ENCODE data around the gene PLOD1. TPM values are rescaled to one million over a fixed set of nuclear protein-coding genes. Genes with fewer than 3 reads are reported as not detected.

PLOD1 gene
- total and polyA plus RNA-seq, 2 donors (not counting 1 experiment from before 2014, with no cell fraction given) = 10.4 to 13.4 TPM

GRCh38 chr1:12010746-12011570 is 76.4 kb downstream of the PLOD1 start:
- H2AFZ ChIP-seq (ENCODE audit: insufficient read depth, low read depth, low read length, poor library complexity, severe bottlenecking) = no peak overlapping the region
- no peaks in the 10 kb centered on the region for H4K20me1 ChIP-seq (ENCODE audit: control insufficient read depth, insufficient read depth, low read length, poor library complexity, severe bottlenecking)
- Mint-ChIP-seq H3K4me1 (peaks cover 1% of the 10 kb centered on the region), H3K27me3 (no peaks in the 10 kb centered on the region), H3K27ac (no peak overlapping the region), H3K4me3 (no peak overlapping the region), H3K9me3 (ENCODE audit: insufficient read depth) (no peaks in the 10 kb centered on the region)
- DNase-seq (no peak), ATAC-seq (ENCODE audit: low read depth) (no peak)
- intact Hi-C loops (cut with micrococcal nuclease) = no loop called here
- ChIA-PET CTCF (interaction anchor here (0.6 to 1.8 kb wide), 4 partner anchors 9 to 173 kb away, joined by 3 to 4 read pairs (median 4); no protein-coding TSS in a partner anchor), POLR2A (interaction anchor here (0.5 to 1.2 kb wide), 2 partner anchors 8 to 397 kb away, joined by 3 read pairs; partner anchors contain the start of gene MIIP)
- H3K27ac ChIP-seq (ENCODE audit: low read length in 2 of 2) = no peak overlapping the region
- peaks cover 2 to 42% of the 10 kb centered on the region in 2 experiments for H3K36me3 ChIP-seq (replicated peaks in 1 of 2; ENCODE audit: control extremely low read depth in 1 of 2, control insufficient read depth in 1 of 2, extremely low read depth in 1 of 2, insufficient read depth in 2 of 2, low read length in 1 of 2)
- no peak overlapping the region for H3K4me3 ChIP-seq (ENCODE audit: control extremely low read depth in 1 of 5, extremely low read depth in 1 of 5, insufficient read depth in 1 of 5, low read depth in 2 of 5, low read length in 4 of 5)
- peaks cover 0 to 2% (median 0%) of the 10 kb centered on the region in 3 donors for H3K9me3 ChIP-seq (ENCODE audit: control extremely low read depth in 1 of 3, control insufficient read depth in 2 of 3, insufficient read depth in 1 of 3, low read length in 2 of 3)
- TF ChIP-seq EZH2 (IDR thresholded peaks at IDR 0.05; ENCODE audit: borderline replicate concordance, insufficient read depth, low read depth, low read length, poor library complexity, severe bottlenecking) = no peak
- no peak for TF ChIP-seq CTCF (IDR thresholded peaks at IDR 0.05)
- no peaks in the 10 kb centered on the region for H3K27me3 ChIP-seq (replicated peaks in 1 of 4; ENCODE audit: control extremely low read depth in 1 of 4, control insufficient read depth in 3 of 4, insufficient read depth in 4 of 4, low read length in 3 of 4)
- WGBS (ENCODE audit: insufficient coverage) = 93% methylated on average over 13 of the region's 16 CpGs
- H3K4me1 ChIP-seq (ENCODE audit: control insufficient read depth in 2 of 2, insufficient read depth in 2 of 2, low read length in 2 of 2) = no peaks in the 10 kb centered on the region
- no peak overlapping the region for H3K4me2 ChIP-seq (replicated peaks; ENCODE audit: low read depth, low read length, poor library complexity, severe bottlenecking)
- H3K9ac ChIP-seq (ENCODE audit: low read length) = no peak overlapping the region
- H3K79me2 ChIP-seq (ENCODE audit: control insufficient read depth, insufficient read depth, low read length) = no peaks in the 10 kb centered on the region

- Histone ChIP-seq H2AFZ (ENCODE audit: insufficient read depth, low read depth, low read length, poor library complexity, severe bottlenecking) (no peak overlapping the region), H3K4me1 (ENCODE audit: control insufficient read depth in 2 of 2, insufficient read depth in 2 of 2, low read length in 2 of 2) (no peaks in the 10 kb centered on the region), H3K79me2 (ENCODE audit: control insufficient read depth, insufficient read depth, low read length) (no peaks in the 10 kb centered on the region), H4K20me1 (ENCODE audit: control insufficient read depth, insufficient read depth, low read length, poor library complexity, severe bottlenecking) (no peaks in the 10 kb centered on the region), H3K27me3 (replicated peaks in 1 of 4; ENCODE audit: control extremely low read depth in 1 of 4, control insufficient read depth in 3 of 4, insufficient read depth in 4 of 4, low read length in 3 of 4) (no peaks in the 10 kb centered on the region), H3K9me3 (ENCODE audit: control extremely low read depth in 1 of 3, control insufficient read depth in 2 of 3, insufficient read depth in 1 of 3, low read length in 2 of 3) (peaks cover 0 to 2% (median 0%) of the 10 kb centered on the region in 3 donors), H3K4me2 (replicated peaks; ENCODE audit: low read depth, low read length, poor library complexity, severe bottlenecking) (no peak overlapping the region), H3K9ac (ENCODE audit: low read length) (no peak overlapping the region), H3K4me3 (ENCODE audit: control extremely low read depth in 1 of 5, extremely low read depth in 1 of 5, insufficient read depth in 1 of 5, low read depth in 2 of 5, low read length in 4 of 5) (no peak overlapping the region), H3K36me3 (replicated peaks in 1 of 2; ENCODE audit: control extremely low read depth in 1 of 2, control insufficient read depth in 1 of 2, extremely low read depth in 1 of 2, insufficient read depth in 2 of 2, low read length in 1 of 2) (peaks cover 2 to 32% of the 10 kb centered on the region in 2 experiments), H3K27ac (ENCODE audit: low read length in 2 of 2) (no peak overlapping the region)
- ChIA-PET POLR2A (no interaction called here), CTCF (interaction anchor here (0.7 kb wide), 1 partner anchor 36 kb away, joined by 3 read pairs; no protein-coding TSS in a partner anchor)
- Mint-ChIP-seq H3K9me3 (ENCODE audit: insufficient read depth) (no peaks in the 10 kb centered on the region), H3K27ac (no peak overlapping the region), H3K27me3 (no peaks in the 10 kb centered on the region), H3K4me3 (no peak overlapping the region), H3K4me1 (peaks cover 1% of the 10 kb centered on the region)
- TF ChIP-seq CTCF (IDR thresholded peaks at IDR 0.05) (no peak), EZH2 (IDR thresholded peaks at IDR 0.05; ENCODE audit: borderline replicate concordance, insufficient read depth, low read depth, low read length, poor library complexity, severe bottlenecking) (no peak)
- 97% methylated on average over 4 of the region's 4 CpGs for WGBS (ENCODE audit: insufficient coverage)
- intact Hi-C loops (cut with micrococcal nuclease) = no loop called here
- DNase-seq = no peak
- no peak for ATAC-seq (ENCODE audit: low read depth)
Observed at GRCh38 chr1:12011998-12012397, 77.5 kb downstream of the PLOD1 start.

All from B cell (primary cell).